ENCODE data around the gene GRK5.

GRCh38 chr10:119417852-119418251, 210.5 kb downstream of the GRK5 start:
- TF ChIP-seq CTCF (IDR thresholded peaks at IDR 0.05; ENCODE audit: low read depth, low read length) (no peak), MAX (IDR thresholded peaks at IDR 0.05; ENCODE audit: low read depth, low read length) (no peak), POLR2A (IDR thresholded peaks at IDR 0.05; ENCODE audit: extremely low read depth, insufficient read length) (no peak), MYC (IDR thresholded peaks at IDR 0.05; ENCODE audit: low read depth, low read length) (no peak)
